ENCODE results near the gene ETFA. TPM values are rescaled to one million over a fixed set of nuclear protein-coding genes. Genes with fewer than 3 reads are reported as not detected.

ETFA gene
- total RNA-seq, 3 donors from 2014 or later (not counting 1 experiment from before 2014, with no cell fraction given): 71.9 to 93.1 (median 79.8) TPM

DNA sequence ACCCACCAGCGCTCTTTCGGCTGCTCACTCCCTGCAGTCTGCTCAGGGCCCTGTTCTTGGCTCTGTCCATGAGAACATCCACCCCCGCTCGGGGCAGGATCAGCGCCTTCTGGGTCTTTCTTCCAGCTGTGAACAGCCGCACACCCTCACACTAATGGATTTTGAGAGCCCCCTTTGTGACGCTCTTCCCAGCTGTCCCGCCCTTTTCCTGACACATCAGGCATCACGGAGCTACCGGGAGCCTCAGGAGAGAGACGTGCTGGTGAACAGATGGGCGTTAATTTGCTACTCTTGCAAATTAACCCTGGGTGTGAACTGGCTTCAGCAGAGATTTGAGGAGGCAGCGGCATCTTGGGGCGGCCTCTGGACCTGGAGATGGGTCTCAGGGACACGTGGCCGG, 138.5 kb downstream of the ETFA start:
- Histone ChIP-seq H3K4me1 (ENCODE audit: control insufficient read depth, insufficient read depth, low read length) (no peaks in the 10 kb centered on the region), H3K36me3 (ENCODE audit: control insufficient read depth, insufficient read depth, low read length) (no peaks in the 10 kb centered on the region), H3K9me3 (ENCODE audit: control insufficient read depth, insufficient read depth, low read length) (no peaks in the 10 kb centered on the region), H3K27ac (ENCODE audit: low read length) (no peak overlapping the region), H3K4me3 (ENCODE audit: low read length) (no peak overlapping the region), H3K27me3 (ENCODE audit: control insufficient read depth, insufficient read depth, low read length) (no peaks in the 10 kb centered on the region)
- intact Hi-C loops (cut with micrococcal nuclease): no loop called here
- ATAC-seq (no peak), DNase-seq (no peak)
- no peaks in the 10 kb centered on the region for H3K4me1 Mint-ChIP-seq
- 78% methylated on average over 16 of the region's 16 CpGs for WGBS (ENCODE audit: insufficient coverage)
- H3K9me3 Mint-ChIP-seq: no peaks in the 10 kb centered on the region
- TF ChIP-seq, protein P1, sequence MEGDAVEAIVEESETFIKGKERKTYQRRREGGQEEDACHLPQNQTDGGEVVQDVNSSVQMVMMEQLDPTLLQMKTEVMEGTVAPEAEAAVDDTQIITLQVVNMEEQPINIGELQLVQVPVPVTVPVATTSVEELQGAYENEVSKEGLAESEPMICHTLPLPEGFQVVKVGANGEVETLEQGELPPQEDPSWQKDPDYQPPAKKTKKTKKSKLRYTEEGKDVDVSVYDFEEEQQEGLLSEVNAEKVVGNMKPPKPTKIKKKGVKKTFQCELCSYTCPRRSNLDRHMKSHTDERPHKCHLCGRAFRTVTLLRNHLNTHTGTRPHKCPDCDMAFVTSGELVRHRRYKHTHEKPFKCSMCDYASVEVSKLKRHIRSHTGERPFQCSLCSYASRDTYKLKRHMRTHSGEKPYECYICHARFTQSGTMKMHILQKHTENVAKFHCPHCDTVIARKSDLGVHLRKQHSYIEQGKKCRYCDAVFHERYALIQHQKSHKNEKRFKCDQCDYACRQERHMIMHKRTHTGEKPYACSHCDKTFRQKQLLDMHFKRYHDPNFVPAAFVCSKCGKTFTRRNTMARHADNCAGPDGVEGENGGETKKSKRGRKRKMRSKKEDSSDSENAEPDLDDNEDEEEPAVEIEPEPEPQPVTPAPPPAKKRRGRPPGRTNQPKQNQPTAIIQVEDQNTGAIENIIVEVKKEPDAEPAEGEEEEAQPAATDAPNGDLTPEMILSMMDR (IDR thresholded peaks at IDR 0.05): no peak
- H3K36me3 Mint-ChIP-seq: no peaks in the 10 kb centered on the region
- peaks cover 3 to 10% of the 10 kb centered on the region in 2 donors for H3K27me3 Mint-ChIP-seq (ENCODE audit: low read depth in 2 of 2)
- no peak overlapping the region for H3K4me3 Mint-ChIP-seq
- H3K27ac Mint-ChIP-seq: no peak overlapping the region

DNA sequence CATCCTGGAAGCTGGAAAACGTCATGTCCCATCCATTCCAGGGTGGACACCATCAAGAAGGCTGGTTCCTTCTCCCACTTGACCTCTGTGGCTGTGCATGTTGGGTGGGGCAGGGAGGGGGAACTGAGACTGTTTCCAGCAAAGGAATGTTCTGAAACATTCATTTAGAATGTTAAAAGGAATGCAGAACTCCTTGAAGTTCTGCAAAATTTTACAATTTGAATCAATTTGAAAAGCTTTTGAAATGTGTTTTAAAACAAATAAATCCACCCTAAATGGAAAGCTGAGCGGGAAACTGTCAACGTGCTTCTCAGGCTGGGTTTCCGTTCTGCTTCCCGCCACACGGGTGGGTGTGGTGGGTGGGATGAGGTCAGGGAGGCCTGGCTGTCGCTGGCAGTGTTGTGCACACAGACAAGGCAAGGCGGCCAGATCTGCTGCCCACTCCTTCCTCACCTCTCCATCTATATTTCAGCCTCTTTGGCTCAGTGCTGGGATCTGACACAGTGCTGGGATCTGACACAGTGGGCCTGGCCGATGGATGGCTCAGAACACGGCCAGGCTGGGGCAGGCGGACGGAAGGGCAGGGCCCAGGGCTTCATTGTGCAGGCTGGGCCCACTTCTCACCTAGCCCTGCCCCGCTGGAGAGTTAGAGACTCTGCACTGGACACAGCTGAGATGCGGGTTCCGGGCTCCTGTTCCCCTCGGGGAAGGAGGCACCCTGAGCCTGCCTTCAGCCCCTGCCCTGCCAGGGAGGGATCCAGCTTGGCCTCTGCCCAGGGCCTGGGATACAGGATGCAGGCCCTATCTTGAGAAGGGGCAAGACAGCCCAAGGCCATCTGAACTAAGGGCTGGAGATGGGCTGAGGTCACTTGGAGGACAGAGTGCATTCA, 141.1 kb downstream of the ETFA start:
- no peaks in the 10 kb centered on the region for H3K4me1 Mint-ChIP-seq
- ATAC-seq (no peak), DNase-seq (no peak)
- Histone ChIP-seq H3K9me3 (ENCODE audit: control insufficient read depth, insufficient read depth, low read length) (no peaks in the 10 kb centered on the region), H3K27me3 (ENCODE audit: control insufficient read depth, insufficient read depth, low read length) (no peaks in the 10 kb centered on the region), H3K4me1 (ENCODE audit: control insufficient read depth, insufficient read depth, low read length) (no peaks in the 10 kb centered on the region), H3K27ac (ENCODE audit: low read length) (no peak overlapping the region), H3K36me3 (ENCODE audit: control insufficient read depth, insufficient read depth, low read length) (no peaks in the 10 kb centered on the region), H3K4me3 (ENCODE audit: low read length) (no peak overlapping the region)
- intact Hi-C loops (cut with micrococcal nuclease): no loop called here
- no peak overlapping the region for H3K4me3 Mint-ChIP-seq
- H3K27ac Mint-ChIP-seq: no peak overlapping the region
- H3K36me3 Mint-ChIP-seq: no peaks in the 10 kb centered on the region
- TF ChIP-seq, protein P1 (IDR thresholded peaks at IDR 0.05): no peak
- H3K9me3 Mint-ChIP-seq: no peaks in the 10 kb centered on the region
- WGBS (ENCODE audit: insufficient coverage): 89% methylated on average over 13 of the region's 16 CpGs
- H3K27me3 Mint-ChIP-seq (ENCODE audit: low read depth in 2 of 2): peaks cover 0 to 3% of the 10 kb centered on the region in 2 donors

- DNase-seq: no peak
- no peak overlapping the region for H3K27ac ChIP-seq (ENCODE audit: low read length)
- ATAC-seq: no peak
- TF ChIP-seq, protein P1 (IDR thresholded peaks at IDR 0.05): no peak
- H3K27me3 ChIP-seq (ENCODE audit: control insufficient read depth, insufficient read depth, low read length): no peaks in the 10 kb centered on the region
- H3K9me3 ChIP-seq (ENCODE audit: control insufficient read depth, insufficient read depth, low read length): no peaks in the 10 kb centered on the region
- no peaks in the 10 kb centered on the region for H3K9me3 Mint-ChIP-seq
- H3K36me3 Mint-ChIP-seq: no peaks in the 10 kb centered on the region
- no peaks in the 10 kb centered on the region for H3K4me1 ChIP-seq (ENCODE audit: control insufficient read depth, insufficient read depth, low read length)
- 57% methylated on average over 3 of the region's 4 CpGs for whole genome bisulfite sequencing (ENCODE audit: insufficient coverage)
- no peaks in the 10 kb centered on the region for H3K36me3 ChIP-seq (ENCODE audit: control insufficient read depth, insufficient read depth, low read length)
- no peak overlapping the region for H3K4me3 ChIP-seq (ENCODE audit: low read length)
- H3K4me1 Mint-ChIP-seq: no peaks in the 10 kb centered on the region
- H3K27ac Mint-ChIP-seq: no peak overlapping the region
- intact Hi-C loops (cut with micrococcal nuclease): no loop called here
- peaks cover 0 to 3% of the 10 kb centered on the region in 2 donors for H3K27me3 Mint-ChIP-seq (ENCODE audit: low read depth in 2 of 2)
- no peak overlapping the region for H3K4me3 Mint-ChIP-seq
Measured at GRCh38 chr15:76169018-76169417, 142.3 kb downstream of the ETFA start.
